ENCODE measurements around the gene COX4I2. TPM values are rescaled to one million over a fixed set of nuclear protein-coding genes. Genes with fewer than 3 reads are reported as not detected.
"Not testable (repeated sequence)": the region's sequence is repeated elsewhere in the genome, so short reads cannot be mapped to it uniquely, and the experiment has no call there.

Gene COX4I2
- total RNA-seq, 1 donor from 2014 or later: not detected

DNA sequence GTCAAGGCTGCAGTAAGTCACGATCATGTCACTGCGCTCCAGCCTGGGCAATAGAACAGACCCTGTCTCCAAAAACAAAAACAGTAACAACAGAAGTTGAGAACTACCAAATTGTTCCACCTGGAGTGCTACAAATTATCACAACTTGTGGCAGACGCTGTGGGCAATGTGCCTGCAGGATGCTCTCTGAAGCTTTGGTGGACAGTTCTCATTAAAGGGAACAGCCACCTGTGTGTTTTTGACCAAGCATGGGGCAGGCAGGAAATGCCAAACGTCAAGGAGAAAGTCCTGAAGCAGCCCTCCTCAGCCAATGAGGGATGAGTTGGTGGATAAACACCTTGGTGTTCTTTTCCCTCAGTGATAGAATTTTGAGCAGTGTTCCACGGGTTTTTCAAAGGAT, 15.8 kb downstream of the COX4I2 start:
- DNase-seq (ENCODE audit: low read depth in 2 of 2): no peak

DNA sequence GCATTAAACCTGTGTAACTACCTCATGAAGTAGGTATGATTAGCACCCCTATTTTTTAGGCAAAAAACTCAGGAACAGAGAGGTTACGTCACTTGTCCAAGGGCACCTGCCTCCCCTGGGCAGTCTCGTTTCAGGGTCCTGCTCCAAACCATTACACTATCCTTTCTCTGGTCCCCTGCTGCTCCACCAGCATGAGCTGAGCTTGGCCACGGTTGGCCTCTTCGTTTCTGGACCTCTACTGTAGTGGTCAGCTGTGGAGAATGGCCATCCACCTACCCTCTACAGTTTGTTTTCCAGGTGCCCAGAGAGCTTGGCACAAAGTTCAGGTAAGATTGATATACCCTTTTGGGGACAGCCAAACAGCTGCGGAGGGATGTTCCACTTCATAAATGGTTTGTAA, 16.8 kb downstream of the COX4I2 start:
- DNase-seq (ENCODE audit: low read depth in 2 of 2): no peak

DNA sequence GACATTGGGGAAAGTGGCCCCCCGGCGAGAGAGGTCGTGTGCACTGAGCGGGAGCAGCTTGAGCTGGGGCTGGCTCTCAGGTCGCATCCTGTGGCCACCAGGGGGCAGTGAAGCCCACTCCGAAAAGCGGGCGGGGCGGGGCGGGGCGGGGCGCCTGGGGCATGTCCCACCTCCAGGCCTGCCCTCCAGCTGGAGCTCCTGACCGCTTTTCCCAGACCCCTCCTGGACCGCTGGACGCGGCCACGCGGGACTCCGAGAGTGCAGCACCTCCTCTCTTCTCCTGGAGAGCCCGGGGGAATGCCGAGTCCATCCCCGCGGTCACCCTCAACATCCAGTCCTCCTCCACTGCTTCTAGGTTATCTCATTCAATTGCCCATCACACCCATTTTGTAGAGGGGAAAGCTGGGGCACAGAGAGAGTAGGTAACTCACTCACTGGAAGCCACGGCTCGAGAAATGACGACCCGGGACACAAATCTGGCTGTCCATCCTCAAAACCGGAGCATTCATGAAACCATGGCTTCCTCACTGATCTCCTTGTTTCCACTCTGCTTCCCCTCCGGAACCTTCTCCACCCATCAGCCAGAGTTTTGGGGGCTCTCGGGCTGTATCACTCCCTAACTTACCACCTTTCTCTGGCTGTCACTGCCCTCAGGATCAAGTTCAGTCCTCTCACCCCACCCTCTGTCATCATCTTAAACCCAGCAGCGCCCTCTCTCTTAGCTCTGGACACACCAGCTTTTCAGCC, 24.1 kb downstream of the COX4I2 start:
- peak; percentile 78 to 82 for DNase-seq (ENCODE audit: low read depth in 2 of 2)

DNA sequence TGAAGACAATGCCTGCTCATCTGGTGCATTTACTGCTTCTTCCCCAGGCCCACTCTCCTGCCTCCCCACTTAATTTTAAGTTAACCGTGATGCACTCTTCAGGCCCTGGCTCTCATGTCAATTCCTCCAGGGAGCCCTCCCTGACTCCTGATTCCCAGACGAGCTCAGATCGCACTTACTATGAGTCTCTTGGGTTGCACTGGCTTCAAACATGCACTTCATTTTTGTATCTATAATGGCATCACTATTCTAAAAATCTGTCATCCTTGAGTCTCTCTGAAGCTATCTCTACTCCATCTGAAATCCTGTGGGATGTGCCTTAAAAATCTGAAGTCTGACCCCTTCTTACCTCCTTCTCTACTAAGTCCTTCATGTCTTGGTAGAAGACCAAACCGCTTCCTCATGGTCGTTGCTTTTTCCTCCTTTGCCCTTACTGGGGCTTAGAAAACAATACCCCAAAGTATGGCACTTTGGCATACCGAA, 24.7 kb downstream of the COX4I2 start:
- no peak for DNase-seq (ENCODE audit: low read depth in 2 of 2)

DNA sequence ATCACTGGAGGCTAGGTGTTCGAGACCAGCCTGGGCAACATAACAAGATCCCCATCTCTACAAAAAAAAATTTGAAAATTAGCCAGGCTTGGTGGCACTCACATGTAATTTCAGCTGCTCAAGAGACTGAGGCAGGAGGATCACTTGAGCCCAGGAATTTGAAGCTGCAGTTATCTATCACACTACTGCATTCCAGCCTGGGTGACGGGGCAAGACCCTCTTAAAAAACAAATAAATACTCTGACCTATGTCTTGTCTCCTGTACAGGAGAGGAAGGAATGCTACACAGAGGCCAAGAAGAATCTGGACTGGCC, 25.8 kb downstream of the COX4I2 start:
- DNase-seq (ENCODE audit: low read depth in 2 of 2): no peak

DNA sequence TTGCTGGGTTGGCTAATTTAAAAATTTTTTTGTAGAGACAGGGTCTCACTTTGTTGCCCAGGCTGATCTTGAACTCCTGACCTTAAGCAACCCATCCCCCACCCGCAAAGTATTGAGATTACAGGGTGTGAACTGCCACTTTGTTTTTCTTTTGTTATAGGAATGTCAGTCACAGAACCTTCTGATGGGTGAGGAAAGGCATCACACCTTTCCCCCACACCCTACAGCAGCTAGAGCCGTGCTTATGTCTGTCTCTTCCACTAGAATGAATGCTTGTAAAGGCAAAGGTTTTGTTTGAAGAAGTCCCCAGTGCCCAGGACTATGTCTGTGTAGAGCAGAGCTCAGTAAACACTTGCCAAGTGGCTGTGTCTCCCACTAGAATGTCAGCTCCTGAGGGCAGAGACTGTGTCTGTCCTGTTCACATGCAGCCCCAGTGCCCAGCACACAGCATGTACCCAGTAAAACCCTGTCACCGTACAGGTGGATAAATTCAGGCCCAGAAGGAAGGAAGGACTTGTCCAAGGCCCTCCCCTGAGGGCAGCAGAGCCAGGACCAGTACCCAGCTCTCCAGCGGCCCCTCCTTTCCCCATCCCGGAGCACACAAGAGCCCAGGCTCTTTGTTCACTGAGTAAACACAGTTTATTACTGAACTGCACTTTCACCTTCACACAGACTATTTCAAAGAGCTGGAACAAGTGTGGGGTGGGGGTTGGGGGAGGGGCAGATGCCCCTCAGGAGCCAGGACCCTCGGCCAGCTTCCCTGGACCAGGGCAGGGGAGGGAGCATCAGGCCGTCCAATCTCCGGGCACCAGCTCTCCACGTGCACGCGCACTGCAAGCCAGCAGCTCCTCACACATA, 26.4 kb downstream of the COX4I2 start:
- DNase-seq (ENCODE audit: low read depth in 2 of 2): peak in 1 of 2 donors; percentile 32

DNA sequence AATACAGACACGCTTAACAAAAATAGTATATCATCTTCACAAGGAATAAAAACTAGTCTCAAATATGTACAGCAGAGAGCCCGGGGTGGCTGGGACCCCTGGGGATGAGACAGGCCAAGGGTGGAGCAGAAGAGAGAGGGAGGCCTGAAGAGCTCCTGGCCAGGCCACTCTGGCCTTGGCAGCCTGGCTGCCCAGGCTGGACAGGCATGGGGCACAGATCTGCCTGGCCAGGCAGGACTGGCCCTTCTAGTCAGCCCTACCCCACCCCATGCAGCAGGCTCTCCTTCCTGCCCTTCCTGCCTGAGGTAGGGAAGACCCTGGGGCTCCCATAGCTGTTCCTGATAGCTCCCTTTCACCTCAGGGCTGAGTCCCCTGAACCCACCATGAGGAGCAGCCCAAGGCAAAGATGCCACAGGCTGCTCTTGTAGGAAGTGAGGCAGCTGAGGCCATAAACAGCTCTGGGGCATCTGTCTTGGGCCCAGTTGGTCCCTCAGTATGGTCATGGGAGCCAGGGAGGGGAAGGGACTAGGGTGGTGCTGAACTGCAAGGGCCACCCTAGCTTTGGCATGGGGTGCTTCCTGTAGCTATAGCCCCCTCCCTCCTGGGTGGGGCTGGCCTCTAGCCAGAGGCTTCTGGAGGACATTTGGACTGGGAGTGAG, 27.1 kb downstream of the COX4I2 start:
- no peak for DNase-seq (ENCODE audit: low read depth in 2 of 2)

DNA sequence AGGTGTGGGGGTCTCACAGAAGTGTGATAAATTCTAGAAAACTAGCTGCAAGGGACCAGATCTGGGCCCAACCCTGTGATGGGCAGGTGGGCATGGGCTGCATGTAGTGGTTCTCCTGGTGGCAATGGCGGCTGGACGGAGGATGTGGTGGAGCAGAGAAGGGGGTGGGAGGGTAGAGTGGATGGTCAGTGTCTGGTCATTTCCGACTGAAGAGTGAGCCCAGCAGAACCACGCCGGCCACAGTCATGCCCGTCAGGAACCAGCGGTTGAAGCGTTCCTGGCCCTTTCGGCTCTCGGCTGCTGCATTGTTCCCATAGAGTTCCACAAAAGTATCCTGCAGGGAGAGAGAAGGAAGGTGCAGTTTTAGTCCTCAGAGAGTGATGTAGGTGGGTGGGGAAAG, 28.0 kb downstream of the COX4I2 start:
- no peak for DNase-seq (ENCODE audit: low read depth in 2 of 2)

DNA sequence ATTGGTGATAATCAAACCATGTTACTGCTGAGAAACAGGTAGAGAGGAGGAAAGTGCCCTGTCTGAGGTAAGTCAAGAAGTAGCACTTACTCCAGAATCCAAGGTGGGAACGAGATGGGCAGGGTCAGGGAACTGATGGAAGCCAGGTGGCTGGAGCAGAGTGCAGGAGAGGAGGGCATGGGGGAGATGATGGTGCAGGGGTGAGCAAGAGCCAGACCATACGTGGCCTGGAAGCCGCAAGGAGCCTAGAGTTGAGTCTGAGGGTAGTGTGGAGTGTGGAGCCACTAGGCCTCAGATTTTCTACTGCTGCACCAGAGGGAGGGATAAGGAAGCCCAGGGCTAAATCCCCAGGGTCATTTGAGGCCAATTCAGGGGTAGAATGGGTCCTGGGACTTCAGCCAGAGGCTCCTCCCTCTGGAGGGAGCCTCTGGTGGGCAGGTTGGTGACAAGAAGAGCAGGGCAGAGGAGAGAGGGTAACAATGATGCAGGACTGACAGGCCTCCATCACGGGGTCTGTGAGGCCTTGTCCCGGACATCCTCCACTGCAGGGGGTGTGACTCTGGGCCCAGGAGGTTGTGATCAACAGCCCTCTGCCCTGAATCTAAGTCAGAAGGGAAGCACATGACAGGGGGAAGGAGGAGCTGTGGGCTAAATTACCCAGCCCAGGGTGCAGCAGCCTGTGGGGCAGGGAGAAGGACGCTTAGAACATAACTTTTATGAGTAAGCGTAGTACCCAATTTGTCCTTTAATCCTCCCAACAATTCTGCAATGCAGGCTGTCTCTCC, 28.7 kb downstream of the COX4I2 start:
- DNase-seq (ENCODE audit: low read depth in 2 of 2): peak in 1 of 2 donors; percentile 54

DNA sequence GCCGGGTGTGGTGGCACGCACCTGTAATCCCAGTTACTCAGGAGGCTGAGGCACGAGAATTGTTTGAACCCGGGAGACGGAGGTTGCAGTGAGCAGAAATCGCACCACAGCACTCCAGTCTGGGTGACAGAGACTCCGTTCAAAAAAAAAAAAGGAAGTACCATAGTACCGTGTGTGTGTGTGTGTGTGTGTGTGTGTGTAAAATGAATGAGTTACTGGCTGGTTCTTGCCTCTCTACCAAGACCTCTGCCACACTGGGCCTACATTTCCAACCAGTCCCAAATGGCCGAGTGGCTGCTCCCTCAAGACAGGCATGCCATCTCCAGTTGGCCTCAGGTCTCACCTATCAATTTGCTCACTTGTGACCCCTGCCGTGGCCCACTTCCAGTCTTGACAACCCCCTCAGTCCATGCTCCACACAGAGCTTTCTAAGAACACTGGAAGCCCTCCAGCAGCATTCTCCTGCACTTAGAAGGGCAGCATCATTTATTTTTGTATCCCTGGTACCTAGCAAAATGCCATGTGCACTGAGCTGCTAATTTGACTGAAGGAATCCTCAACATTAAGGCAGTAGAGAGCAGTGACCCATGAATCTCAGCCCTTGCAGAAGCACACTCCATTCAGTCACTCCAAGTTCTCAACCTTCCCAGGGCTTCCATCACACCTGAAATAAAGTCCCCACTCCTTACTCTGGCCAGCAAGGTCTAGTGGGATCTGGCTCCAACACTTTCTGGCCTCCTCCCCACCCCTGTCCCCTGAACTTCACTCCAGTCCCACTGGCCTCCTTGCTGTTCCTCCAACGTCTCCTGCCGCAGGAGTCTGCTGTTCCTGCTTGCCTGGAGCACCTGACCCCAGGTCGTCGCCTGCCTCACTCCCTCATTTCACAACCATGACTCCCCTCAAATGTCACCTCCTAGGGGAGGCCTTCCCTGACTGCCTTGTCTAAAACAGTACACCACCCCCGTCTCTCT, 29.9 kb downstream of the COX4I2 start:
- no peak for DNase-seq (ENCODE audit: low read depth in 2 of 2)

DNA sequence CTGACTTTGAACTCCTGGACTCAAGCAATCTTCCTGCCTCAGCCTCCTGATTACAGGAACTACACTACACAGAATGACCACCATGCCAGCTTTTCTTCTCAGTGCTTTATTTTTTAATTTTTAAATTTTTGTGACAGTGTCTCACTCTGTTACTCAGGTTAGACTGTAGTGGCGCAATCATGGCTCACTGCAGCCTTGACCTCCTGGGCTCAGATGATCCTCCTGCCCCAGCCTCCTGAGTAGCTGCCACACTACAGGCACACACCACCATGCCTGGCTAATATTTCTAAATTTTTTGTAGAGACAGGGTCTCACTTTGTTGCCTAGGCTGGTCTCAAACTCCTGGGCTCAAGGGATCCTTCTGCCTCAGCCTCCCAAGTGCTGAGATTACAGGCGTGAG, 31.2 kb downstream of the COX4I2 start:
- DNase-seq (ENCODE audit: low read depth in 2 of 2): not testable (repeated sequence)

DNA sequence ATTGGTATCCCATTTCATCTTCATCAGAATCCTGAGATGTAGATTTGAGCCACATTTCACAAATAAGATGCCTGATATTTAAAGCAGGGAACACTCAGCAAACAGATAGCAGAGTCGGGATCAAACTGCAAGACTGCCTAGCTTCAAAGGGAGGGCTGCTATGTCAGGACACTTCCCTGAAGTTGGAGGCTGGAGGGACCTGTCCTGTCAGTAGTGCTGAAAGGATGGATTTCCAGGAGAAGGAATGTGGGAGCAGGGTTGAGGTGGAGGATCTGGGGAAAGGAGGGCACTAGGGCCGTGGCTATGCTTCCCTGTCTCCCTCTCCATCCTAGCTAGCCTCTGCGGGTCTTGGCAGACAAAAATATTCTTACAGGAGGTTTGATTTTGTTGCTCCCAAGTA, 32.2 kb downstream of the COX4I2 start:
- peak in 1 of 2 donors; percentile 43 for DNase-seq (ENCODE audit: low read depth in 2 of 2)

DNA sequence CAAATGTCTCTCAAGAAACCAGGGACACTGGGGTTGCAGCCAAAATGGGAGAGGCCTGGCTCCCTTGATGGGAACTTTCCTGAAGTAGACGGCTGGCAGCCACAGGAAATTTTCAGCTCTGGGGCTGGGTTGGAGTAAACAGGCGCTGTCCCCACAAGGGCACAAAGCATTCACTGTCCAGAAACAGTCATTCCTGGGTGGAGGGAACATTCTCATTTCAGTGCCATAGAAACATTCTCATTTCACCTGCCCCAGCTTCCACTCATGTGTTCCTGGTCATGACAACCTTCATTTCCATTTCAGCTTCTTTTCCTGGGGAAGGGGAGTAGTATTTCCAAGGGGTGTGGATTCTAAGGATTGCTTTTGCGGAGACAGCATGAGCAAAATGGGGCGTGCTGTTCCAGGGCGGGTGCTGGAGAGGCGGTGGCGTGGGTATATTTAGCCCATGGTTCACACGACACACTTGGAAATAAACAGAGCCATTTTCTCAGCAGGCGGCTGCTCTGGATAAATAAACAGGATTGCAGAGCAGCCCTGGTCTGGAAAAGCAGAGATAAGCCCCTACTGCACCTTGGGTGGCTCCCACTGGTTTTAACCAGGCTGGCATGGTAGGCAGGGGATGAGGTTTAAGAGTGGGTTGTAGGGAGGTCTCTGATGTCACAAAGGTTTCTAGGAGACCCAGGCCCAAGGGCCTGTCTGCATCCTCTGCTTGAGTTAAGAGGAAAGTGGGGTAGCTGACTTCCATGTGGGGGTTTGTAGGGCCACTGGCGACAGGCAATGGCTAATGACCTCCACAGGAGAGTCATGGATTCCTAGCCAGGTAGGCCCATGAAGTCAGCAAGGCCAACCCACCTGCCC, 32.9 kb downstream of the COX4I2 start:
- DNase-seq (ENCODE audit: low read depth in 2 of 2): no peak

DNA sequence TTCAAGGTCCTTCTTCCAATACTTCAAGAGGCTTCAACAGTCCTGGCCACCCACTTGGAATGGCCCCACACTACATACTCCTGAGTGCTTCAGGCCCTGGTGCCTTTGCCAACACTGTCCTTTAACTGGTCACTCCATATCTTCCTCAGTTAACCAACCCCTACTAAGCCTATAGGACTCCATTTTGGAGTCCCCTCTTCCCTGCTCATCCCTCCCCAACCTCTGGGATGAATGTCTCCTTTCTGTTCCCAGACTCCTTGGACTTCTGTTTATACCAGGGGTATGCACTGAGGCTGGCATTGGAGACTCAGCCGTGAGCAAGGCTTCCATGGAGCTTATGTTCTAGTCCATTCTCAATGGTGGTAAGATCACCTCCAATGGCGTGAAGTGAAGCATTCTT, 33.6 kb downstream of the COX4I2 start:
- no peak for DNase-seq (ENCODE audit: low read depth in 2 of 2)

DNA sequence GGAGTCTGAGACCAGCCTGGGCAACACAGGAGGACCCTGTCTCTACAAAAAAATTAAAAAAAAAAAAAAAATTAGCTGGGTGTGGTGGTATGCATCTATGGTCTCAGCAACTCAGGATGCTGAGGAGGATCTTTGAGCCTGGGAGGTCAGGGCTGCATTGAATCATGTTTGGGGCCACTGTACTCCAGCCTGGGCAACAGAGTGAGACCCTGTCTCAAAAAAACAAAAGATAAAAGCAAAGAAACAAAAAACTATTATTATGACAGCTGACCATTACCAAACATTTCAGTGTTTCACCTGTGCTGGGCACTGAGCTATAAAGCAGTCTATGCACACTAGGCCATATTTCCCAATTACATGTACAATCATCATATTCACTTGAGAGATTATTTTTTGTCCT, 35.7 kb downstream of the COX4I2 start:
- no peak for DNase-seq (ENCODE audit: low read depth in 2 of 2)

DNA sequence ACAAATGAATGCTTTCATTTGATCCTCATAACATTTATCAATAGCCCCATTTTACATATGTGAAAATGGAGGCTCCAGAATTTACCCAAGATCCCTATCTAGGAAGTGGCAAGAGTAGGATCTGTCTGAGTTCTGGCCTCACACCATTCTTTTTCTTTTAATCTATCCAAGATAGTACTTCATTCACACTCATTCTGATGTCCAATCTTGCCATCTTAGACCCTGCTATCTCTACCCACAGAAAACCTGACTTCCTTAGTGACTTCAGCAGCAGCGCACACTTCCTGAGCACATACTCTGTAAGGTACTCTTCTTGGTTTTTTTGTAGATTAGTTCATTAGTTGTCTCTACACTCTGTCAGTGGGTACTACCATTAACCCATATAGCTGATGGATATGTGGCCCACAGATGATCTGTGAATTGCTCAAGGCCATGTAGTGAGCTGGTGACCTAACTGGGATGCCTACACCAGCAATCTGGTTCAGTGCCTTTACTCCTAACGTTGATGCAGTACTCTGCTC, 36.3 kb downstream of the COX4I2 start:
- no peak for DNase-seq (ENCODE audit: low read depth in 2 of 2)

DNA sequence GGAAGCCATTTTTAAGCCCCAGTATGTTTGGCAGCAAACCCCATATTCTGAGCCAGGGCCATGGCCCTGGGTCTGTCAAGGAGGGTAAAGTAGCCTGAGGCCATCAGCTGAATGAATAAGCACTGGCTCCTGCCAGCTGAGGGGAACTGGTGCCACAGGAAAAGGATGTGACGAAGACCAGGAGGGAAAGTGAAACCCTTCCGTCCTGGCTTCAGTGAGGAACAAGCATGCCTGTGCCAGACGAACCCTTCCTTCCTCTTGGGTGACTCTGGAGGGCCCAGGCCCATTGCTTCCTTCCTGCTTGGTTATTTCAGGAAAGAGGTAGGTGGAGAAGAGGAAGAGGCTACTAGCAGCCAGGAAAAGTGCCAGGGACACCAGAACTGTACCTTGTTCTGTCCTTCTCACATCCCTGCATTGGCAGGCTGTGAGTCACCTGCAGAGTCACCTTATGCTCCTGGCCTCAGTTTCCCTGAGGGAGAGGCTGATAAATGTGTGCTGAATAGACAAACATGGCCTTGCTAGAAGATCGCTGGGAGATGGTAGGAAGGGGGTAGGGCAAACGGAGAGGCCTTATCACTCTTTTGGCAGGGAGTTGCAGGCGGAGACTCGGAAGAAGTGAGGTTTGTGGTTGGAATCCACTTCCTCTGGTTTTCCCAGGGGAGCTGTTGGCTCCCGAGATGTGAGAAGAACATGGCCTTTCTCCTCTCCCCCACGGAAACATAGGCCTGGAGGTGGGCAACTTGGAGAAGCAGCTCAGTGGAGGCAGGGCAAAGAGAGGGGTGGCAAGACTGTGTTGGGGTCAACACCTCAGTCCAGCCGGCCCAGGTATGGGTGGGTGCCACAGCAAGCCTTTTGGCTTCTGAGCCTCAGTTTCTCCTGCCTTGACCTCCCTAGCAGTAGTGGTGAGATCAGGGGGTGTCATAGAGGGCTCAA, 37.4 kb downstream of the COX4I2 start:
- peak; percentile 88 to 90 for DNase-seq (ENCODE audit: low read depth in 2 of 2)
